ENCODE data around the gene LGALS7B. TPM values are rescaled to one million over a fixed set of nuclear protein-coding genes. Genes with fewer than 3 reads are reported as not detected.

Gene LGALS7B
- total and polyA plus RNA-seq, 8 donors, result 0.38 TPM; not detected in 7

GRCh38 chr19:38837656-38838121 lies 48.7 kb downstream of the LGALS7B start:
- Histone ChIP-seq H3K4me1 (peaks cover 22 to 42% (median 38%) of the 10 kb centered on the region in 3 donors), H3K9me3 (no peaks in the 10 kb centered on the region), H3K4me3 (no peak overlapping the region), H3K27ac (peak overlapping the region in 2 of 4 donors; percentile 51 to 53), H3K36me3 (peaks cover 3 to 65% (median 39%) of the 10 kb centered on the region in 3 donors), H3K27me3 (no peaks in the 10 kb centered on the region)
- FAIRE-seq, result no peak
- intact Hi-C loops (cut with DNase I), result no loop called here
- 50 to 51% methylated on average over 7 of the region's 7 CpGs for WGBS, 2 donors
- peak in 2 of 6 donors; percentile 18 to 24 for DNase-seq
- no peak for TF ChIP-seq CTCF (IDR thresholded peaks at IDR 0.05)
- peak; percentile 43 to 57 (median 43) for ATAC-seq

GRCh38 chr19:38838208-38838985 lies 49.4 kb downstream of the LGALS7B start:
- Histone ChIP-seq H3K27ac (peak overlapping the region in 2 of 4 donors; percentile 51 to 53), H3K27me3 (no peaks in the 10 kb centered on the region), H3K4me1 (peaks cover 22 to 42% (median 38%) of the 10 kb centered on the region in 3 donors), H3K36me3 (peaks cover 9 to 72% (median 46%) of the 10 kb centered on the region in 3 donors), H3K4me3 (no peak overlapping the region), H3K9me3 (no peaks in the 10 kb centered on the region)
- TF ChIP-seq CTCF (IDR thresholded peaks at IDR 0.05), result no peak
- FAIRE-seq (no peak), DNase-seq (peak in 3 of 6 donors; percentile 27 to 63 (median 55)), ATAC-seq (peak; percentile 26 to 62 (median 49))
- intact Hi-C loops (cut with DNase I), result no loop called here
- 48 to 56% methylated on average over 15 to 19 of the region's 19 CpGs for WGBS, 2 donors

- no peak for TF ChIP-seq CTCF (IDR thresholded peaks at IDR 0.05)
- intact Hi-C loops (cut with DNase I), result no loop called here
- ATAC-seq (no peak), DNase-seq (peak in 2 of 6 donors; percentile 21 to 27), FAIRE-seq (no peak)
- Histone ChIP-seq H3K27ac (peak overlapping the region in 2 of 4 donors; percentile 51 to 53), H3K27me3 (no peaks in the 10 kb centered on the region), H3K4me1 (peaks cover 22 to 42% (median 38%) of the 10 kb centered on the region in 3 donors), H3K9me3 (no peaks in the 10 kb centered on the region), H3K36me3 (peaks cover 10 to 80% (median 54%) of the 10 kb centered on the region in 3 donors), H3K4me3 (no peak overlapping the region)
- WGBS, 2 donors, result 71 to 77% methylated on average over 12 of the region's 12 CpGs
Measured at GRCh38 chr19:38838986-38839761, 50.2 kb downstream of the LGALS7B start.

GRCh38 chr19:38839816-38840582 lies 51.0 kb downstream of the LGALS7B start:
- WGBS, 2 donors, result 64 to 72% methylated on average over 28 of the region's 28 CpGs
- peak overlapping the region in 2 of 4 donors; percentile 12 to 14 for H3K27ac ChIP-seq
- no peak for FAIRE-seq
- no peaks in the 10 kb centered on the region for H3K9me3 ChIP-seq
- H3K36me3 ChIP-seq, result peaks cover 10 to 88% (median 62%) of the 10 kb centered on the region in 3 donors
- intact Hi-C loops (cut with DNase I), result no loop called here
- H3K4me1 ChIP-seq, result peaks cover 22 to 42% (median 38%) of the 10 kb centered on the region in 3 donors
- H3K4me3 ChIP-seq, result no peak overlapping the region
- ATAC-seq, result no peak
- no peaks in the 10 kb centered on the region for H3K27me3 ChIP-seq
- TF ChIP-seq CTCF (IDR thresholded peaks at IDR 0.05), result no peak
- DNase-seq, result peak in 1 of 6 donors; percentile 73

Measured in pancreas (tissue), 10 donors.